Measurements from ENCODE around the gene JUND. TPM values are rescaled to one million over a fixed set of nuclear protein-coding genes. Genes with fewer than 3 reads are reported as not detected.

Gene JUND
- total RNA-seq, 1 experiment from 2014 or later = 103 TPM

DNA sequence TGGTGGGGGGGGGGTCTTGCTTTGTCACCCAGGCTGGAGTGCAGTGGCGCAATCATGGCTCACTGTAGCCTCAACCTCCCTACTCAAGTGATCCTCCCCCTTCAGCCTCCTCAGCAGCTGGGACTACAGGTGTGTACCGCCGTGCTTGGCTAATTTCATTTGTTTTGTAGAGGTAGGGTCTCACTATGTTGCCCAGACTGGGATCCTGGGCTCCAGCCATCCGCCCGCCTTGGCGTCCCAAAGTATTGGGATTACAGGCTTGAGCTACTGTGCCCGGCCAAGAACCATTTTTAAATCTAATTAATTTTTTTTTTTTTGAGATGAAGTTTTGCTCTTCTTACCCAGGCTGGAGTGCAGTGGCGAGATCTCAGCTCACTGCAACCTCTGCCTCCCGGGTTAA lies 18.2 kb upstream of the JUND start:
- Histone ChIP-seq H3K14ac (ENCODE audit: insufficient read depth, low read length) (no peak overlapping the region), H3K23ac (ENCODE audit: insufficient read length, low read depth, low read length) (no peak overlapping the region), H4K5ac (ENCODE audit: insufficient read length, low read depth, low read length) (no peak overlapping the region), H3K27me3 (ENCODE audit: insufficient read depth, low read length) (no peaks in the 10 kb centered on the region), H2BK20ac (ENCODE audit: low read depth, low read length, poor library complexity, severe bottlenecking) (no peak overlapping the region), H2BK120ac (ENCODE audit: low read depth, low read length, poor library complexity, severe bottlenecking) (no peak overlapping the region), H3K79me2 (ENCODE audit: insufficient read depth, low read length) (no peaks in the 10 kb centered on the region; the same call in 1 of the 2 replicates), H3K9ac (ENCODE audit: extremely low read depth, insufficient read length, low read length) (no peak overlapping the region), H3K79me1 (ENCODE audit: insufficient read depth, low read depth, low read length, poor library complexity, severe bottlenecking) (no peaks in the 10 kb centered on the region), H4K8ac (replicated peaks; ENCODE audit: insufficient read length, low read depth, low read length) (no peak overlapping the region), H2BK5ac (ENCODE audit: insufficient read length, low read length) (no peak overlapping the region), H3K18ac (ENCODE audit: insufficient read length, low read depth, low read length) (no peak overlapping the region), H2BK12ac (ENCODE audit: insufficient read length, low read depth, low read length) (no peak overlapping the region), H4K20me1 (ENCODE audit: control insufficient read depth, insufficient read depth, insufficient read length) (no peaks in the 10 kb centered on the region), H2AFZ (ENCODE audit: low read length) (no peak overlapping the region), H3K4me2 (ENCODE audit: insufficient read depth, insufficient read length, low read length) (no peak overlapping the region), H2BK15ac (ENCODE audit: low read depth, low read length) (no peak overlapping the region), H3K4ac (ENCODE audit: low read depth, low read length) (no peak overlapping the region), H3T11ph (ENCODE audit: low read length) (no peak overlapping the region), H3K27ac (ENCODE audit: insufficient read length, low read depth, low read length) (no peak overlapping the region), H3K9me3 (ENCODE audit: control insufficient read depth, low read depth, low read length) (no peaks in the 10 kb centered on the region), H3K23me2 (ENCODE audit: insufficient read length, low read depth, low read length, poor library complexity, severe bottlenecking) (peaks cover 3% of the 10 kb centered on the region), H3K4me1 (ENCODE audit: insufficient read depth, low read length) (peaks cover 5% of the 10 kb centered on the region; the same call in 1 of the 2 replicates), H3K56ac (ENCODE audit: insufficient read length, low read depth, low read length) (no peak overlapping the region), H2AK5ac (ENCODE audit: insufficient read length, low read length) (no peak overlapping the region), H4K91ac (ENCODE audit: insufficient read length, low read depth, low read length) (no peak overlapping the region)
- no CpG with 5 or more reads among the region's 9 CpGs for WGBS (ENCODE audit: extremely low coverage, insufficient read length, low lambda C conversion rate)
- TF ChIP-seq, protein P1, sequence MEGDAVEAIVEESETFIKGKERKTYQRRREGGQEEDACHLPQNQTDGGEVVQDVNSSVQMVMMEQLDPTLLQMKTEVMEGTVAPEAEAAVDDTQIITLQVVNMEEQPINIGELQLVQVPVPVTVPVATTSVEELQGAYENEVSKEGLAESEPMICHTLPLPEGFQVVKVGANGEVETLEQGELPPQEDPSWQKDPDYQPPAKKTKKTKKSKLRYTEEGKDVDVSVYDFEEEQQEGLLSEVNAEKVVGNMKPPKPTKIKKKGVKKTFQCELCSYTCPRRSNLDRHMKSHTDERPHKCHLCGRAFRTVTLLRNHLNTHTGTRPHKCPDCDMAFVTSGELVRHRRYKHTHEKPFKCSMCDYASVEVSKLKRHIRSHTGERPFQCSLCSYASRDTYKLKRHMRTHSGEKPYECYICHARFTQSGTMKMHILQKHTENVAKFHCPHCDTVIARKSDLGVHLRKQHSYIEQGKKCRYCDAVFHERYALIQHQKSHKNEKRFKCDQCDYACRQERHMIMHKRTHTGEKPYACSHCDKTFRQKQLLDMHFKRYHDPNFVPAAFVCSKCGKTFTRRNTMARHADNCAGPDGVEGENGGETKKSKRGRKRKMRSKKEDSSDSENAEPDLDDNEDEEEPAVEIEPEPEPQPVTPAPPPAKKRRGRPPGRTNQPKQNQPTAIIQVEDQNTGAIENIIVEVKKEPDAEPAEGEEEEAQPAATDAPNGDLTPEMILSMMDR (conservative IDR thresholded peaks at IDR 0.05) = no peak
- no peaks in the 10 kb centered on the region; a peak in 1 of 5 replicates for H3K9me3 Mint-ChIP-seq
- H3K27ac Mint-ChIP-seq = no peak overlapping the region
- H3K27me3 Mint-ChIP-seq (ENCODE audit: low read depth) = peaks cover 3% of the 10 kb centered on the region; the same call in 1 of the 2 replicates
- DNase-seq = no peak
- H3K36me3 Mint-ChIP-seq (ENCODE audit: insufficient read depth in 1 of 3, low read depth in 3 of 3) = no peaks in the 10 kb centered on the region; a peak in 1 of 7 replicates
- H3K4me1 Mint-ChIP-seq = peaks cover 15 to 24% of the 10 kb centered on the region in 2 experiments
- no peak overlapping the region for H3K4me3 Mint-ChIP-seq

Data from H9 (cell line).